ENCODE measurements around the gene SH3RF1.

Gene SH3RF1

DNA sequence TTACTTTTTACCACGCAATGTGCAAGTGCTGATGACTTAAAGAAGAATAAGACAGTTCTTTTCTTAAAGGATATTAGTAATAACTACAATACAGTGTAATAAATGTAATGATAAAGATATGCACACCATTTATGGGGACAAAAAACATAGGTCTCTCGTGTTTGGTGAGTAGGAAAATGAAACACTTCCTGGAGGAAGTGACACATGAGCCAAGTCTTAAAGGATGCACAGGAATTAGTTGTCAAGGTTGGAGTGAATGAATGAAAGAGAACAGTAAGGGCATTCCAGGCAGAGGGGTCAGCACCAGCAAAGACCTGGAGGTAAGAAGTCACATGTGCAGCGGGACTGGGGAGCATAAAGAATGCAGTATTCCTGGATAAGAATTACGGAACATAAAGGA, 112.7 kb downstream of the SH3RF1 start:
- DNase-seq: no peak

DNA sequence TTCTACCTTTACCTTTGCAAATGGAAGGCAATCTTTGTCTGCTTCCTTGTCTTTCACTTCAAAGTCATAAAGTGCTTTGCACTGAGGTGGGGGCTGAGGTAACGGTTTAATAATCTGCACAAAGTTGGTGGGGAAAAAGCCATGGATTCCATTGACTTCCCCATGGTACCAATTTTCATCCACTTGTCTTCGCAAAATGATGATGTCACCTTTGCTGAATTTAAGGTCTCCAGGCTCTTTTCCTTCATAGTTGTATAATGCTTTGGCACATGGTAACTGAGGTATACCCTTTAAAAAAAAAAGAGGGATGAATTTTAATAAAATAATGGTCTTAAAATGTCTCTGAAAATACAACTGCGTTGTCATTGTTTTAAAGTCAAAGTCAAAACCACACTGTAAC, 114.4 kb downstream of the SH3RF1 start:
- no peak for DNase-seq

DNA sequence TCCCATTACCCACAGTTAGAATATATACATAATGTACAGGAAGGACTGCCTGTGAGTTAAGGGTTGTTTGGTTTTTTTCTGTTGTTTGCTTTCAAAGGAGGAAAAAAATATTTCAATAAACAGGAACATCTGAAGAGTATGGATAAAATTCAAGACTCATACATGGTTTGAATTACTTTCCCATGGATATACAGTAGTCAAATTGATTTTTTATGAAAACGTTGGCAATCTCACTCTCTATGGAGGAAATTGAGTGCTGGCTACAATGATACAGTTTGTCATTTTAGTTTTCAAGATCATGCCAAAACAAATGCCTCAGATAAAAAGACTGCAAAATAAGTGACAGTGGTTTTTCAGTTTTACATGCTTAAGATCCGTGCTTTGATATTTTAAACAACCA, 116.6 kb downstream of the SH3RF1 start:
- no peak for DNase-seq

DNA sequence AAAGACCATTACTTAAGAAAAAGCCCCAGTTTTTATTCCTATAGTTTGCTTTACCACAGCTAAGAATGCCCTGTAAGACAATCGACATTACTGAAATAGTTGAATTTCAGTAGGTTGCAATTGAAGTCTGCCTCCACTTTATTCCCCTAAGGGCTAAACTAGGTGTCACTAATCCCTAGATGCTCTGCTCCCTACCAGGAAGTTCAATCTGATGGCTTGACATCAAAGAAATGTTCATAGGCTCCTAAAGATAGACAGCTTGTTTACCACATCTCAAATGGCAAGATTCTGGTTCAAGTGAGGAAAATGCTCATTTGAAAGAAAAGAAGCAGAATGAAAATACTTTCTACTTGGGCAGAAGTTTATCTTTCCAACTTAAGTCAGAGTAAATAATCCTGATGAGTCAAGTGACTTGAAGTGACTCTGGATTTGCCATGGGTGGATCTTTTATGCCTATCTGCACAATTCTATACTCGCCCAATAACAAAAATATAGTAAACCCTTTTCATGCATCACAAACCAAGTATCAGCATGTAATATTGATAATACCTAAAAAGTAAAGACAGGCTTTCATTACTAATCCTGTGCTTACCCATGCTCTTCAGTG, 117.2 kb downstream of the SH3RF1 start:
- no peak for DNase-seq

DNA sequence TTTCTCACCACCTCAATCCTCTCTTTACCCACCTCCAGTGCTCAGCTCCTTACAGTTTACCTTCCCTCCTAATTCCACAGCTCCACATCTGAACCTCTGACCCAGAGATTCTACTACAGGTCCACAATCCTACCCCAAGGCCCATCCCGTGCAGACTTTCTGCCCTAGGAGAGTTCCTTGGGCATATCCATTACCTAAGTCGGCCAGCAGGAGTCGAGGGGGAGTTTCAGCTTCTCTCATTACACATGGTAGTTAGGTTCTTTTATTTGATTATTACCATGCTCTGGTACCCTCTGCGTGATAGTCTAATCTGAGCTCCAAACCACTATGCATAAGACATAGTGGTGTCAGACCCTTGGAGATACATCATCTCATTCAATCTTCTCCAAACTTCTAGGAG, 117.9 kb downstream of the SH3RF1 start:
- DNase-seq: no peak

DNA sequence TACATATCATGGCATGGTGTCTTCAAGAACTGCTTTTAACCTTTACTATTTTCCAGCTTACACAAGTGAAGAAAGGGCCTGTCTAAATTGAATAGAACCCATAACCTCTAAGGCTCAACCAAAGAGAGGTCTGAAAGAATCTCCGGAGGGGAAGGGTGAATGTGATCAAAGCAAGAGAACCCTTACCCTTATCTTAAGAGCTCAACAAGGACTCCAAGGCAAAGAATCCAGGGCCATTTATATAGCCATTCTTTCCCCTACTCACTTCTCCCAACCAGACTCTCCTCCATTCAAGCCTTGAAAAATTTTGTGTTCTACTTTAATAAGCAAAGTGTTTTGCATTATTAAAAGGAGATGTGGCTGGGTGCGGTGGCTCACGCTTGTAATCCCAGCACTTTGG, 118.7 kb downstream of the SH3RF1 start:
- DNase-seq: no peak

DNA sequence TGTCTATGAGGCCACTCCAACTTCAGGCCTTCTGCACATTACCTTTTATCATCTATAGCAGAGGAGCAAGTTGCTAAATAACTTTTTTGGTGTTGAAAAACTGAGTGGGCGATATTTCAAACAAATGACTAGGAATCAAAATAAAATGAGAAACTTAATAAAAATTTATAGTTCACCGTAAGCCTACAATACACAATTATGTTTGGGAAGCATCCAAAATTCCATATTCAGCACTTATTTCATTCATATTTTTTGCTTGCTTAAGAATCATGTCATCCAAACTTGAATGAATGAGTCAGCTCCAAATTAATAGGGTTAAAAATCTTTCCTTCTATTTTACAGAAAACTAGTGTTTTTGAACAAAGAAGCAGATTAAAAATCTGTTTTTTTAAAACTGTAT, 119.1 kb downstream of the SH3RF1 start:
- no peak for DNase-seq

DNA sequence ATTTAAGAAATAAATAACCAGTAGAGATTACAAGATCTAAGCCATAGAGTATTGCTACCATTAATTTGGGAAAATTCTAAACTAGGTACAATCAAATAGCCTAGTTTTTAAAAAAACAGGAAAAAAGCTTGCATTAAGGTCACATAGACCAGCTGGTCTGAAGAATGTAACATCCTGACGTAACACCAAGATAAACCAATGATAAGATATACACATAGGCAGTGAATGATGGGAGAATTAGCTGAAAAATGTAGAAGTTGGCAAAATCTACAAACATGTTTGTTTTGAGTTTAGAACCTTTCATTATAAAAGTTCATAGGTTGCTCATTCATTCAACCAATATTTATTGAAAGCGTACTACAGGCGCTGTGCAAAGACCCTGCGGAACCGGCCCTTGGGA, 120.0 kb downstream of the SH3RF1 start:
- no peak for DNase-seq

DNA sequence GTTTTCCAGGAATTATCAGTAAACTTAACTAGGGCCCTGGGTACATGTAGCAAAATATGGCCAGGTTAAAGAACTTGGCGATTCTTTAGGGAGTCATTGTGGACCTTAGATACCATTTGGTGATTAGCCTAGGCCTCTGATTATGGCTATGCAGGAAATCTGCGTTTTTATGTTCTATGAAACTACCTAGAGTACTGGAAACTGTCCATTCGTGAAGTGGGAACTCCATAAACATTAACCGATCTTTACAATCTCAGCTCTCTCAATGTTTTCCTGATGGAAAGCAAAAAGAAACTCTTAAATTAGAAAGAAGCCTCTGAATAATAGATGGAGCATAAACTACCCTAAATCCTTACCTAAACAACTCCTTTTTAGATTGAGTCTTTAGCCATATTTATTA, 121.9 kb downstream of the SH3RF1 start:
- no peak for DNase-seq

DNA sequence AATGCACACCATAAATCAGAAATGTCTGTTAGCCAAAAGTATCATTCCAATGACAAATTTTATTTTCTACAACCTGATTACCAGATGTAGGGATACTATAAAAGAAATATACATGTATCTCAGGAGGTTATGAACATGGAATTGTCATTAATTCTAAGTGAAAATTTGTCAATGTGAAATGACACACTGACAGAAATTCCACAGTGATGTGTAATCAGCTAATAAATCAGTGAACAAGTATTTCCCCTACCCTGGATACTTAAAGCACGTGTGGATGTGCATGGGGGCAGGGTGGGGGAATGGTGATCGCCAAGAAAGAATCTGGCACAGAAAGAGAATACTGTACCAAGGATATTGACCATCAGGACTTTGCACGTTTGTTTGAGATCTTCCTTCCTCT, 123.6 kb downstream of the SH3RF1 start:
- DNase-seq: no peak

DNA sequence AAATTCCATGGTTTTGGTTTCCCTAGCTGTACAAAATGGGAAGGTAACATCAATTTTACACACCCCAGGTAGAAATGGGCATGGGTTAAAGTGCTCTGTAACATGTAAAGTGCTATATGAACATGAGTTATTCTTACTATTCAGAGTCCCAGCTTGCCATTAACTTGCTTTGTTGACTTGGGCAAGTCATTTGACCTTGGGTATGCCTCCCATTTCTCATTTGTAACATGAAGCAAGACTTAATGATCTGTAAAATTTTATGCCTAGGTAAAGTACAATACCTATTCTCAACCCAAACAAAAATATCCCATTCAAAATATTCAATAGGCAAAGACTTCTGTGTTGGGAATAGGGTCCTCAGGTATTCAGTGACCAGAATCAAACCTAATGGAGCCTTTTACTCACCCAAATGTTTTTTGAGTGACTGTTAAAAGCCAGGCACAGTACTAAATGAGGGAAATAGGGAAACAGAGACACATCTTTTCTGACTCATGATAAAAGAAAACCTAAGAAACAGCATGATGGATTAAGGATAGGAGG, 126.6 kb downstream of the SH3RF1 start:
- no peak for DNase-seq

DNA sequence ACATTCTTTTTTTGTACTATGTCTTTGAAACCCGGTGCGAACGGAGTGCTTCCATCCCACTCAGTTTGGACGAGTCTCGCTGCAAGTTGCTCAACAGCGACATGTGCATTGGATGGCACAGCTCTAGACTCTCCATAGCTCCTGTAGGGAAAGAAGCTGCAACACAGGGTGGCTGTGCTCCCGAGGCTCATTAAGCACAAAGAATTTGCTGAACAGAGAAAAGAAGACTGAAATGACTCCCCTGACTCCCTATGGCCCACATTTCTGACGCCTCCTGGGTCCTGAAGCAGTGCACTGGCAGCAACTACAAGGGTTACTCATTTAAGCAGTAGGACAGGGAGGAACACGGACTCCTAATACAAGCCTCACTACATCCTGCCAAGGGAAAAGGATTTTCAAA, 127.4 kb downstream of the SH3RF1 start:
- no peak for DNase-seq

DNA sequence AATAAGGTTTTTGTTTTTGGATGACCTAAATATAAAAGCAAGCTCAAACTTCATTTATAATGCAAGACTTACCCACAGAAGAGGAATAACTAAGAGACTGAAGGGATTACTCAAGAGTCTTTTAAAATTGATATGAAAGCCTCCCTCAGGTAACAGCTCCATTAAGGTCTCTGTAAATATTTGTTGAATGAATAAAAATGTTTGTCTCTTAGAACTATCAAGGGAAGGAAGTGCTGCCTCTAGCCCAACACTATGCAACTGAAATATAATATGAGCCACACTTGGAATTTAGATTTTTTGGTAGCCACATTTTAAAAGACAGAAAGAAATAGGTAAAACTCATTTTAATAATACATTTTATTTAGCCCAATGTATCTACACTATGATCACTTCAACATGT, 127.8 kb downstream of the SH3RF1 start:
- DNase-seq: no peak

DNA sequence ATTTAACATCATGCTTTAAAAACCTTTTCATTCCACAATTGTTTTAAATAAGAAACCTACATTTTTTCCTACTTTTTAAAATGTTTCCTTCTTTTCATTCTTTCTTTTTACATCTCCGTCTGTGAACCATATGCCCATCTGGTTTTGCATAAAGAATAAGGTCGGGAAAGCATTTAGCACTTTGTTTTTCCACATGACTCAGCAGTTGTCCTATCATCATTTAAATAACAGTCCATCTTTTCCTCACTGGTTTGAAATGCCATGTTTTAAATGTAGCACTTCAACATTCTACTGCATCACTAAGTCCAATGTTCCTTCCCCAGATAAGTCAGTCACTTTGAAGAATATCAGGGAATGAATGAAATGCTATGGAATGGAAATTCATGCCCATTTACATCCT, 128.4 kb downstream of the SH3RF1 start:
- DNase-seq: no peak

DNA sequence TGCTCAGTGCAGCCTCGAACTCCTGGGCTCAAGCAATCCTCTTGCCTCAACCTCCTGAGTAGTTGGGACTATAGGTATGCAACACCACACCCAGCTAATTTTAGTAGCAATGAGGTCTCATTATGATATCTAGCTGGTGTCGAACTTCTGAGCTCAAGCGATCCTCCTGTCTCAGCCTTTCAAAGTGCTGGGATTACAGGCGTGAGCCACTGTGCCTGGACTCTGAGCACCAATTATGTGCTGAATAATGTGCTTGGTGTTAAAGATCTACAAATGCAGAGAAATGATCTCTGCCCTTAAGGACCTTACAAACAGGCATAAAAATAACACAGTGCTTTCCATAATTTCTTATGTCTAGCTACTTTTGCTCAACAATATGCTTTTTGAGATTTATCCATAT, 131.7 kb downstream of the SH3RF1 start:
- DNase-seq: no peak

DNA sequence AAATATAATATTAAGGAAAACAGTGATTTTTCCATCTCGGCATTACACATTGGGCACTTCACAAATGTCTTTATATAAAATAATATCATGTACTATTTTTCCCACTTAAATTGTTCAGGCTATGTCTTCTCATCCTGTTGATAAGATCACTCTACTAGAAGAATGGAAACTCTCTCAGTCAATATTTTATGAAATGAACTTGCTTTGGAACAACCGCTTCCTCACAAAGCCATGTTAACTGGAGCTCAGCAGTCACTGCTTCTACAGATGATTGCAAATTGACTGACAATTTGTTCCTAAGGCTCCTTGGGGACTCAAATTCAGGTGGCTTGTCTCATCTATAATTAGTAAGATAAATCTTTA, 133.2 kb downstream of the SH3RF1 start:
- DNase-seq: no peak

DNA sequence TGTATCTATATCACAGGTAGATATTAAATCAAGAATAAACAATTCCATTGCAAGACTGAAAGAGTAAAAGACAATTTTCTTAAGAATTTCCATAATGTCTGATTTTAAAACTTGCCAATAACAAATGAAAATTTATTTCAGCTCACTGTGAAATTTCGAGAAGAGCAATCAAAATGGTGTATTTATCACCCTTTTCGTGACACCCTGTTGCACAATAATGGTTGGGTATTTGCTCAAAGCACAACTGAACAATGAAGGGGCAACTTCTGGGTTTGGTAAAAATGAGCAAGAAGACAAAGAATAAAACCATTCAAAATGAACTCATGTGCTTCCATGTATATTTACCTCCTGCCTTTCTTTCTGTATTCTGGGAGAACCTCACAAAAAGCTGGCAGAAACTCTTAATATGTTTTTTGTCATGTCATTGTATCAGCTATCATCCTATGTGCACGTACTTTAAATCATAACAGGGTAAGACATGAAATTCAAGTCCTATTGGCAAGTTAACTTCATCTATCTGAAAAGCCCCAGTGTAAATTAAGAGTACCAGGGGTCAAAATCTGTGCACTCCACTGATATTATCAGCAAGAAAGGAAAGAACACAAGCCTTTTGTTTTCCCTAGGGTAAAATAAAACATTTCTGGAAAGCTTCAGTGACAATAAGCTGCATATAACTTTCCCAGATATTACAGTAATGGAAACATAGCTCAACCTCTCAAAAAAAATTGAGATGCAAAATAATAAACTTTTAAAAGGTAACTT, 133.8 kb downstream of the SH3RF1 start:
- no peak for DNase-seq

DNA sequence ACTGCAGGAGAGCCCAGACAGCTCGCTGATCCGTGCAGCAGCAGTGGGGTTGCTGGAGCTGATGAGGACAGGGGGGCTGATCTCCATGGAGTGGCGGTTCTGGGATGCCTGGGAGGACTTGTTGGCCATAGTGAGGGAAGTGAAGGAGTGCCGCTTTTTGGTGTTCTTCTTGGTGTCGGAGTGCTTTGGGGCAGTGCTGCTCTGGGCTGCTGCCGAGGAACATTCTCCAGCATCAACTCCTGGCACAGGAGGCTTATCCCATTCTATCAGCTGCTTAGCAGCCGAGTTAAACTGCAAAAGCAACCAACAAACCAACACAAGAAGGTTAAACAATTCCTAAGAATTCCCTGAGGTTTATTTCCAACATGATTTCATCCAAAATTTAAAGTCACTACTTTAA, 134.4 kb downstream of the SH3RF1 start:
- DNase-seq: no peak

DNA sequence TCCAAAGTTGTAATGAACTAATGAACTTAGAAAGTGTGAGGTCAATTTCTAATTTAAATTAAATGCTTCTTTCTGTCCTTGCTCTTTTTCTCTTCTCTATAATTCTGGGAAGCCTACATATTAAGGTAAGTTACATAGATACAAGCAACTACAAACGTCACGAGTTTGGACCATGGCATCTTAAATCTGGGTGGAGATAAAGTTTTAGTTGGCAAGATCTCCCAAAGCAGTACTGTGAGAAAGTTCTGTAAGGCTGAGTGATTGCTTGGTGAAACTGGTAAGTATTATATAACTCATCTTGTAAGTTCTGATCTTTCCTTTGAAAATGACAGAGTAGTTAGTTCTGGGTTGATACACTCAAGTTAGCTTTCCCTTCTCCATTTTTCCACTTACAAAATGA, 135.0 kb downstream of the SH3RF1 start:
- DNase-seq: no peak

DNA sequence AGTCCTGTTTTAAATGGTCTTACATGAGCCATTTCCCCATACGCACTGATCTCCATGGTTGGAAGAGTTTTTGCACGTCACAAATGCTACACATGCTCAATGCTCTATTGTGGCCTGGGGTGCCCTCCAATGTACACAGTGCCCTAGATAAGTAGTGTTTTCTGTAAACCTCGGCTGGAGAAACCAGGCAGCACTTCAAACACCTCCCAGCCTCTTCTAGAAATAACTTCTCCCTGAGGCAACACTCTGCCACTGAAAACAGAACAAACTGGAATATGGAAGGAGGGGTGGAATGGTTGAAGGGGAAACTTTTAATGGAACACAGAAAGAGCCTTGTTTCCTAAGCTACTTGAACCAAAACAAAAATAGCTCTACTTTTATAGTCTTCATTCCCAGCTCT, 136.8 kb downstream of the SH3RF1 start:
- no peak for DNase-seq

DNA sequence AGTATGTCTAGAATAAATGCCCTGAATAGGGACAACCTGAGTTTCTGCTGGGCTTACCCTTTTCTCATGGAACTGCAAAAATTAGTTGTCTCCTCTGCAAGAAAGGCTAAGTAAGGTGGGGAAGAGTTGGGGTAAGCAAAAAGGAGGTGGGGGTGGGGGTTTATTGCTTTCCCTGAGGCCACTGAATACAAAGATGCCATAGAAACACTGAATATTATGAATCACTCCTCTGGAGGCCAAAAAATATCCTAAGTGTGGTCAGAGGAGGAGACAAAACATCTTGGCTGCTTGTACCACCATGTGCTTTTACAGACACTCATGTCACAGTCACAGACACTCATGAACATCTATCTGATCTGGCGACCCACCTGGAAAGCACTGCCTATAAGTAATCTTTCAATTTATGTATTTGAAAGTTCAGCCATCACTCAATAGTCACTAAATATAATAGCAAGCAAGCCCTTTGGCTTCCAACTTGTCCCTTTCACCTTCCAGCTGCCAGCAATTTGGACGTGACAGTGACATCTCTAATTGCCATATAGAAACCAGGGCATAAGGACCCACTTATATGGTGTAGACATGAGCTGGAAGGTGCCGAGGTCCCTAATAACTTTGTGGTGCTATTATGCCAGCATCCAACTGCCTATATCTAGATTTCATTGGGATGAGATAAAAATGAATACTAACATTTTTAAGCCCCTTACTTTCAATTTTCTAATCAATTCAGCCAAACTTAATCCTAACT, 138.0 kb downstream of the SH3RF1 start:
- no peak for DNase-seq

DNA sequence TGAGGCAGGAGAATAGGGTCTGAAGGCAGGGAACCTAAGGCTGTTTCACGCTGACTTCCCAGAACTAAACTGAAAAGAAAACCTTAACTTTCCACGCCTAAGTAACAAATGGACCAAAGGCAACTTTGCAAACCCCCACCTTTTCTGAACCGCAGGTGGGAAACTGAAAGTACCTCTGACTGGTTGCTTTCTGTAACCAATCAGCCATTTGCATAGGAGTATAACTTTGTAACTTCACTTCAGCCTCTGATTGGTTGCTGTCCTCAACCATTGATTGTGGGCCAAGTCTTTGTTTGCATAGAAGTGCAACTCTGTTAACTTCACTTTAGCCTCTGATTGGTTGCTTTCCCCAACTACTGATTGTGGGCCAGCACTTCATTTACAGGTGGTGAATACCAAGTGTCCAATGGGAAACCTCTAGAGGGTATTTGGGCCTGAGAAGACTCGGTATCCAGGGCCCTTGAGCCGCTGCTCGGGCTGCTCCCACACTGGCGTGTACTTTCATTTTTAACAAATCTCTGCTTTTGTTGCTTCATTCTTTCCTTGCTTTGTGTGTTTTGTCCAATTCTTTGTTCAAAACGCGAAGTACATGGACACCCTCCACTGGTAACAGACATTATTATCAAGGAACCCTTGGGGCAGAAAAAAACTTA, 139.1 kb downstream of the SH3RF1 start:
- DNase-seq: no peak

DNA sequence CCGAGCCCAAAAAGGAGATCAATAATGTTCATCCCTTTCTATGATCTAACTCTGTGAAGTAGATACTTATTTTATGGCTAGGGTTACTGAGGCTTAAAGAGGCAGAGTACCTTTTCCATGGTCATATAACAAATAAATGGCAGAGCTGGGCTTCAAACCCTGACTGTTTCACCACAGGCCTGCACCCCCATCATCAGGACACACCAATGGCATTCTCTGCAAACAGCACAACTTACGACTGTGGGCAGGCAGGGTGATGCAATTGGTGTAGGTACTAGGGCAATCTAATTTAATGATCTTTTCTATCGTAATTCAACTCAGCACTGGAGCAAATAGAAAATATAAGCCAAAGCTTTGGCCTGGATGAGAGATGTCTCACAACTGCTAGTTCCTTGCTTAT, 141.9 kb downstream of the SH3RF1 start:
- no peak for DNase-seq

DNA sequence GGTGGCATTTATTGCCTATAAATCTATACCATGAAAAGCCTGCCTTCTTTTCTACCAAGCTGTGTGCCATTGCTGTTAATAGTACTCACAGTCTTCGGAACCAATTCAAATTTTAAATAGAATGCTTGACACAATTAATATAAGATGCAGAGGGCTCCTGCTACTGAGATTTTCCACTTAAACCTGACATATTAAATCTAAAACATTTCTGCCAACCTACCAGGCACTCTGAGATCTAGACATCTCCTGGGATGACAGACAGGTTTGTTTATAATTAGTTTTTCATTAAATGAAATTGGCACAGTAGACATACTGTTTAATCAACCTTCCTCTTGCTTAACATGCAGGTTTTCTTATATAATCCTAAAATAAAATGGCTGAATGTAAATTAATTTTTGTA, 143.4 kb downstream of the SH3RF1 start:
- DNase-seq: no peak

All from activated naive CD4-positive, alpha-beta T cell treated with anti-CD3 and anti-CD28 coated beads, Interleukin-2, amount 50 U/mL, for 16 hours (primary cell).